Daoy (cell line): ENCODE data around the gene VPS39. TPM values are rescaled to one million over a fixed set of nuclear protein-coding genes. Genes with fewer than 3 reads are reported as not detected.
"Not testable (repeated sequence)": the region's sequence is repeated elsewhere in the genome, so short reads cannot be mapped to it uniquely, and the experiment has no call there.

Experiments
- DNase-seq: peaks from one replicate; pipeline ENCODE4 v3.0.0-alpha.2; 2015; ENCODE audit warnings: low read depth
- total RNA-seq: library from RNA; depleted of rRNA; stranded (reverse); fragments of >200 nt; shearing (Covaris generic); gene quantifications from 2 replicates; pipeline ENCODE4 v1.2.3, GENCODE V29; 2014; rRNA removed

VPS39 gene, protein sequence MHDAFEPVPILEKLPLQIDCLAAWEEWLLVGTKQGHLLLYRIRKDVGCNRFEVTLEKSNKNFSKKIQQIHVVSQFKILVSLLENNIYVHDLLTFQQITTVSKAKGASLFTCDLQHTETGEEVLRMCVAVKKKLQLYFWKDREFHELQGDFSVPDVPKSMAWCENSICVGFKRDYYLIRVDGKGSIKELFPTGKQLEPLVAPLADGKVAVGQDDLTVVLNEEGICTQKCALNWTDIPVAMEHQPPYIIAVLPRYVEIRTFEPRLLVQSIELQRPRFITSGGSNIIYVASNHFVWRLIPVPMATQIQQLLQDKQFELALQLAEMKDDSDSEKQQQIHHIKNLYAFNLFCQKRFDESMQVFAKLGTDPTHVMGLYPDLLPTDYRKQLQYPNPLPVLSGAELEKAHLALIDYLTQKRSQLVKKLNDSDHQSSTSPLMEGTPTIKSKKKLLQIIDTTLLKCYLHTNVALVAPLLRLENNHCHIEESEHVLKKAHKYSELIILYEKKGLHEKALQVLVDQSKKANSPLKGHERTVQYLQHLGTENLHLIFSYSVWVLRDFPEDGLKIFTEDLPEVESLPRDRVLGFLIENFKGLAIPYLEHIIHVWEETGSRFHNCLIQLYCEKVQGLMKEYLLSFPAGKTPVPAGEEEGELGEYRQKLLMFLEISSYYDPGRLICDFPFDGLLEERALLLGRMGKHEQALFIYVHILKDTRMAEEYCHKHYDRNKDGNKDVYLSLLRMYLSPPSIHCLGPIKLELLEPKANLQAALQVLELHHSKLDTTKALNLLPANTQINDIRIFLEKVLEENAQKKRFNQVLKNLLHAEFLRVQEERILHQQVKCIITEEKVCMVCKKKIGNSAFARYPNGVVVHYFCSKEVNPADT
- 9.9 and 13.1 TPM in 2 replicates for total RNA-seq

DNA sequence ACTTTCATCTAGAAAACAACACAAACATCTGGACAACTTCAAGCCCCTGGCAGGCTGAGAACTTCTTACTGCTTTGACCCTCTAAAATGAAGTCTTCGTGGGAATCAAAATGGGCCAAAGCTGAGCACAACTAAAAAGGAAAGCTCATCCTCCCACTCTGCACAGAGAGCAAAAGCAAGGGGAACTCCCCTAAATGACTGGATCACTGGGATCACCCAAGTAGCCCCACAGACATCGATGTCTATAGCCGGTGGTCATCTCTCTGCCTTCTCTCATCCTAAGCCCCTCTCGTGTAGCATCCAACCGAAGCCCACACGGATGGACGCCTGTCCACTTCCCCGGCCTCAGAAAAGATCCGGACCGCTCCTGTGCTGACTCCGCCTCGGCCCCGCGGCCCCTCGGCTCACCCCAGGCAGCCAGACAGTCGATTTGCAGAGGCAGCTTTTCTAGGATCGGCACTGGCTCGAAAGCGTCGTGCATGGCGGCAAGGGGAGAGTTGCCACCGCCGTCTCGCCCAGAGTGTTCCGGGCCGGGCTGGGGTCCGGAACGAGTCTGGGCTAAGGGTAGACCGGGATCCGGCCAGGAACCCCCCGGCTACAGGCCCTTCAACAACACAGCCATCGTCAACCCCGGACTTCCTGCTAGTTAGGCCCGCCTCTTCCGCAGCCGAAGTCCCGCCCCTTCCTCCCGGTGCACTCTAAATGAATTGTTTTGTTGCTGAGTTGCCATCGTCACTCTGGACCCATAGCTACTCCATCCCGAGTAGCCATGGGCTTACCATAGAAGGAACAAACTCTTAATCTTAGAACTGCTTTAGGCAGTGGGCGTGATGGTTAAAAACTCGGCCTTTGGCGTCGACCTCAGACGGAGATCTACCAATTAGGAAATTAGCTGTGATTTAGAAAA is at the start of gene VPS39:
Gene VPS39, minus strand, starts transcription at position 631 of the 906 bp plus-strand sequence. Its CDS starts 151 bp downstream, at position 480.
- peak; percentile 88 for DNase-seq

DNA sequence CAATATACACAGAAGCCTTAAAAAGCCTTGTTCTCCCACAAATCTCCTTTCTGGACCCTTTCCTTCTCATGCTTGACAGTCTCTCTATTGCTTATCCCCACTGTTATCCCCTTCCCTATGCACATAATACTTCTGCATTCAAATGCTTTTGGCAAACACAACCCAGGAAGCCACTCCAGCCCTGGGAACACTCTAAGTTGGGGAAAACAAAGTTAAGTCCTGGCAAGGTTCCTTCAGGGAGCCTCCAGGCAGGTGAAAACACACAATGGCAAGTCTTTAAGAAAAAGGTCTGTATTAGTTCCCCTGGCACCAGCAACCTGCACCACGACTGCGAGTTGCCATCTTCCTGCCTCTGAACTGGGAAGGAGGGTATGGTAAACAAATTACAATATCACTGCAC is 45.2 kb upstream of the VPS39 start:
- no peak for DNase-seq

DNA sequence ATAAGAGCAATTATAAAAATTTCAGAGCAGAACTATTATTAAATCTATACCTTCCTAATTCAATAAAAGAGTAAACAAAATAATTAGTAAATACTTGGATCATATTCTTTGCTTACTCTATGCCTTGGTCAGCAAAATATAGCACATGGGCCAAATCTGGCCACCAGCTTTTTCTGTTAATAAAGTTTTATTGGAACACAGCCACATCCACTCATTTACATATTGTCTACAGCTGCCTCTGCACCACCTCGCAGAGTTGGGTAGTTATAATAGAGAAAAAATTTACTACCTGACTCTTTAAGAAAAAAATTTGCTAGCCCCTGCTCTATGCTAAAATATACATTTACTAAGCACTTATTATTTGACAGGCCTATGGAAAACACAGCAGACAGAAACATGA is 32.7 kb upstream of the VPS39 start:
- no peak for DNase-seq

DNA sequence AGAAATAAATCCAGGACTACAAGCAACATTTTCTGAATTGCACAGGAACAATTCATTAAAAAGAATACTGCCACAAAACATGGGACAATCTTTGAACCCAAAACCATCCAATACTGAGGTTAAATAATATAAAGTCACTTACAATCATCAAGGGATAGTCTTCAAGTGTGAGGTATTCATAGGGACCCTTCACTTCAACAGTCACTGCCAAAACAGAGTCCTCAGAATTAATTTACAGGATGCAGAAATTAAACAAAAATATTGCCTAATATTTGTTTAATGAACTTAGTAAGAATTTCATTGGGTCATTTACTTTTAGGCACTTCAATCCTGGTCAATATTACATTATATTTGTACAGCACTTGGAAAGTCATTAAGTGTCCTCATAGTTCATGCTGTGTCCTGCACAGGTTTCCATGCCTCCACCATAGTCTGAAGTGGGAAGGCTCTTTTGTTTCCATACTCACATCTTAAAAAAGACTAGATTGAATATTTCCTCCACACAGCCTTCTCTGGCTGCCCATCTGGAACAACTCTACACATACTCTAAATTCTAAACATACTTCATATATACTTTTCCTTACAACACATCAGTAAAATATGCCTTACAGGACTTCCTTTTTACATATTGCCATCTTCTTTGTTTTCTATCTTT is 31.6 kb upstream of the VPS39 start:
- DNase-seq = no peak

DNA sequence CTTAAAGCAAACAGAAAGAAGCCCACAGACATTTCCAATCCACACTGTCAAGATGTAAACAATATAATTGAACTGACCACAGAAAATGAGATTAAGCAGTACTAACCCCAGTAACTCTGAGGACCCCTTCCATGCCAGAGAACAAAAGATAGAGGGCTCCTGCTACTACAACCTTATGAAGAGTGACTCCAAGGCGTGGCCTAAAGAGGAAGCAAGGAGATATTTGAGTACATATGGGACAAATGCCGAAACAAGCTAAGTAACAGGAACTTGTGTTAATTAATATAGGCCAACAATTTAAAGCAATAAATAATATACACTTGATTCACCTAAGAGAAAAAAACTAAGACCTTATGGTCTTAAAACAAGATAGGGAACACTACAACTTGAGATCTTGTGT is 25.0 kb upstream of the VPS39 start:
- DNase-seq = no peak

DNA sequence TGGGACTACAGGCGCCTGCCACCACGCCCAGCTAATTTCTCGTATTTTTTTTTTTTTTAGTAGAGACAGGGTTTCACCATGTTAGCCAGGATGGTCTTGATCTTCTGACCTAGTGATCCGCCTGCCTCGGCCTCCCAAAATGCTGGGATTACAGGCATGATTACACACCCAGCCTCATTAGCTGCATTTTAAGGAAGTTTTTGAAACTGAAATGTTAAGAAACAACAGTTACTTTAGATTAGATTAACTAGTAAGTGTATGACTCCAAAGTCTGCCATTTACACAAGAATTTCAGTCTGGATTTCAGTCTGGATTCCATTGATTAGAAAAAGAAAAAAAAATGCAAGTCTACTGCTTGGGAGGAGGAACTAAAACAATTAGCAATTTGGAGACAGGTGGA is 24.5 kb upstream of the VPS39 start:
- DNase-seq = no peak

DNA sequence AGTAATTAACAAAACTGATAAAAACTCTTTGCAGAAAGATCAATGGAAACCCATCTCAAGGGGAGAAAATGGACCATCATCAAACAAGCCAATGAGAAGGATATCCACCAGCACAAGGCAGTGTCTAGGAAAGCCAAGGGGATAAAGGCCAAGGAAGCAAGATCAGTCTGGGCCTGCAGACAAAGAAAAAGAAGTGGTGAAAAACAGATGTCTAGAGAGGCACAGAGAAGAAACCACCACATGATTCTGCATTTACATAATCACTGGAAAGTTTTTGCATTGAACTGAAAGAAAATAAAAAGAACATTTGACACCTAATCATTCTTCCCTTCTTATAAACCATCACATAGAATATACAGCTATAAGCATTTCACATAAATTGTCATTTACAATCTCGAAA is 23.0 kb upstream of the VPS39 start:
- no peak for DNase-seq

DNA sequence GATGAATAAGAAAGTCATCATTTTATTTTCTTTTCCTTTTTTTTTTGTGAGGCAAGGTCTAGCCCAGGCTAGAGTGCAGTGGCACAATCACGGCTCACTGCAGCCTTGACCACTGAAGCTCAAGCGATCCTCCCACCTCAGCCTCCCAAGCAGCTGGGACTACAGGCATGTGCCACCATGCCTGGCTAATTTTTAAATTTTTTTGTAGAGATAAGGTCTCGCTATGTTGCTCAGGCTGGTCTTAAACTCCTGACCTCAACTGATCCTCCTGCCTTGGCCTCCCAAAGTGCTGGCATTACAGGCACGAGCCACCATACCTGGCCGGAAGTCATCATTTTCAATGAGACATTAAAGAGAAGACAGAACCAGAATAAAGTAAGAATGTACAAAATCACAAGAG is 20.9 kb upstream of the VPS39 start:
- DNase-seq = not testable (repeated sequence)

DNA sequence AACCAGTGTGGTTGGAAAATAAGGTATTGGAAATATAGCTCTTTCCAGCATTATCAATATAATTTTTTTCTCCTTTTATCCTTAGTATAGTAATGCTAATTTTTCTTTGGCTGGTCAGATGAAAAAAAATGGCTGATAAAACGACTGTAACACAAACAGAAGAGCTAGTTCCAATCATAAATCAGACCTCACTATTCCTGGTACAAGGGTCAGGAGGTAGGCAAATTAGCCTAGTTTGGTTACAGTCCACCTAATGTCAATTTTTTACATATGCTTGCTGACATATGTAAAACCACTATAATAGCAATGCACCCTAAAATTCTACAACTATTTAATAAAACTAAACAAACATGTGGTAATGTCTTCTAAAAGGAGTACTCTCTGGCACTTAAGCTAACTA is 19.9 kb upstream of the VPS39 start:
- DNase-seq = no peak

DNA sequence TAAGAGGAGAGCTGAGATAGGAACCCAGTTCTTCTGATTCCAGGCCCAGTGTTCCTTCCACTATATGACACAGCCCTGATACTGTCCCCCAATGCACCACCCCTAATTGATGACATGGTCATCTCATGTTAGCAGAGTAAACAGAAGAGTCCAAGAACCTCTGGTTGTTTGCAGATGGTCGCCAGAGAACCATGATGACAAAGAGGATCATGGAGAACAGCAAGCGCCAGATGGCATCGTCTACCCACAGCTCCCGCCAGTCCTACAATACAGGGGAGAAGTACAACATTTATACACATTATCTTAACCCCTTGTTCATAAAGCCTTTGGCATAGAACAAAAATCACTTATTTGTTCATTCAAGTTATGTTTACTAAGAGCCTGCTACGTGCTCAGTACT is 18.5 kb upstream of the VPS39 start:
- no peak for DNase-seq

DNA sequence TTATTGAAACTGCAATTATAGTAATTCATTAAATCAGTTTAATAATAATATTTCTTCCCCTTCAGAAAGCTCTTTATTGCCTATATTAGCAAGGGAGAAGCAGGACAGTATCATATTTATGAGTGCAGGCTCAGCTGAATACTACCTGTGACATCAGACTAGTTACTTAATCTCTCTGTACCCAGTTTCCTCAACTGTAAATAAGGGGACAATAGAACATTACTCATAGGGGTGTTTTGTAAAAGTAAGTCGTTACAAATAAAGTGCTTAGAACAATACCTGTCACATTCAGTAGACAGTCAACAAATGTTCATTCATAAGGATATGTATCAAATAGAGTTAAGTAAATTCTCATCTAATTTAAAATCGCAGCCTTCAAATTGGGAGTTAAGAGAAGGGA is 12.1 kb upstream of the VPS39 start:
- no peak for DNase-seq

DNA sequence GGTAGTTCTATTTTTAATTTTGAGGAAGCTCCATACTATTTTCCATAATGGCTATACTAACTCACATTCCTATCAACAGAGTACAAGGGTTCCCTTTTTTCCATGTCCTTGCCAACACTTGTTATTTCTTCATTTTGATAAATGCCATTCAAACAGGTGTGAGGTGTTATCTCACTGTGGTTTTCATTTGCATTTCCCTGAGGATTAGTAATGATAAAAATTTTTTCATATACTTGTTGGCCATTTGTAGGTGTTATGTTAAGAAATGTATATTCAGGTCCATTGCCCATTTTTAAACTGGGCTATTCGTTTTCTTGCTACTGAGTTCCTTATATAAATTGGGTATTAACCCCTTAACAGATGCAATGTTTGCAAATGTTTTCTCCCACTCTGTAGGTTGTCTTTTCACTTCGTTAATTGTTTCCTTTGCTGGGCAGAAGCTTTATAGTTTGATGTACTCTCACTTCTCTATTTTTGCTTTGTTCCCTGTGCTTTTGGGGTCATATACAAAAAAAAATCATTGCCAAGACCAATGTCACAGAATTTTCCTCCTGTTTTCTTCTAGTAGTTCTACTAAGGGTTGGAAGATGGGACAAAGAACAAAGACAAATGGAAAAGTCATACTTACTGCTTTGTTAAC is 11.0 kb upstream of the VPS39 start:
- DNase-seq = no peak

DNA sequence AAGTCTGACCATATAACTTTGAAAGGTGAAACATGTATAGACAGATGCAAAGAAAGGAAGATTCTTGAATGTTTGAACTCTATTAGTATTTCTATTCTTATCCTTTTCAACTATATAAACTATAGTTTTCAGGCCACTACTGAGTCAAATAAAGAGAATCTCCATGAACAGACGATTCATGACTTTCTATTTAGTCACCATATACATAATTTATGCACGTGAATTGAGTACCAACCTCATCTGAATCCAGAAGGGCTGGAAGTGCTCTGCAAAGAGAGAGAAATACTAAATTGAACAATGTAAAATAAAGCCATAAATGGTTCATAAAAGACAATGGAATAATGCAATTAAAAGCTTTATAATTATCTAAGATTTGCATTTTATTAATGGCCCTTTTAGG is 9.5 kb upstream of the VPS39 start:
- DNase-seq = no peak

DNA sequence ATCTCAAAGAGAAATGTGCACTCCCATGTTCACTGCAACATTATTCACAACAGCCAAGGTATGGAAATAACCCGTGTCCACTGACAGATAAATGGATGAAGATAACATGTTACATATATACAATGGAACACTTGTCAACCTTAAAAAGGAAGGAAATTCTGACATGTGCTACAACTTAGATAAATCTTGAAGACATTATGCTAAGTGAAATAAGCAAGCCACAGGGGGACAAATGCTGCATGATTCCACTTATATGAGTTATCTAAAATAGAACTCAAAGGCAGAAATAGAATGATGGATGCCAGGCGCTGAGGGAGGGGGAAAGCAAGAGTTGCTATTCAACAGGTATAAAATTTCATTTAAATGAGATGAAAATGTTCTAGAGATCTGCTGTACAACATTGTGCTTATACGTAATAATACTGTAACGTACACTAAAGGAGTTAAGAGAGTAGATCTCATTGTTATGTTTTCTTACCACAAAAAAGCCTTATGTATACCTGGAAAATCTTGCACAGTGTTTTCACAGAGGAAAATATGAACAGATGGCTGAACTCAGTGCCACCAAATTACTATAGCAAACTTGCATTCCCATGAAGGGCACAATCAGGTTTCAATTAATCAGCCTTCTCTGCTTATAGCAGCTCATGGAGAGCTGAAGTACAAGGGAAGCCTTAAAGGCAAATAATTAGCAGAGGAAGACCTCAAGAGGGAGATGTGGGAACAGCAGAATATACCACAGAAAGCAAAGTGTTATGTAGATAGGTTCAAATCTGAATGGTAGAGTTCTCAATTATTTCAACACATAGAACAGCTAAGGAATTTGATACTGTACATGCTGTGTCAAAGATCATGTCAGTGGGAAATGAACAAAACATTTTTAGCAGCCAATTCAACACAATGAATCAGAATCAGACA is 8.1 kb upstream of the VPS39 start:
- DNase-seq = no peak

DNA sequence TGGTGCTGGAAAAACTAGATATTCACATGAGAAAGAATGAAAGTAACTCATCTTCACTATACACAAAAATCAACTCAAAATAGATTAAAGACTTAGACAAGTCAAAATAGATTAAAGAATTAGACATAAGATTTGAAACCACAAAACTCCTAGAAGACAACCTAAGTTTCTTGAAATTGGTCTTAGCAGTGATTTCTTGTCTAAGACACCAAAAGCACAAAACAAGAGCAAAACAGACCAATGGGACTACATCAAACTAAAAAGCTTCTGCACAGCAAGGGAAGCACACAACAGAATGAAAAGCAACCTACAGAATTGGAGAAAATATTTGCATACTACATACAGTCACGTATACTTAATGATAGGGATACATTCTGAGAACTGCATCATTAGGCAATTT is 6.5 kb upstream of the VPS39 start:
- no peak for DNase-seq

DNA sequence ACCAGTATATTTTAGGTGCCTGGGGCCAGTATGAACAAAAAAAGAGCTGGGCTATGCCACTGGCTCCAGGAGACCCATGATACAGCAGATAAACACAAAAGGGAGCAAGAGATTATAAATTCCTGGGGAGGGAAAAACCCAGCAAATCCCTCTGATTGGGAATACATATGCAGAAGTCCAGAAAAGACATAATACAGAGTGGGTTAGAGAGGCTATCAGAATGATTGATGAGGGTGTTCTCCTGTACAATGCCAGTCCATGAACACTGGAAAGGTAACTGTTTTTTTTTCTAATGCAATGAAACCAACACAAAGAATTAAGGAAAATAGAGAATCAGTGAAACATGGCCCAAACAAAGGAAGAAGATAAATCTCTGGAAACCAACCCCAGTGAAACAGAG is 5.4 kb upstream of the VPS39 start:
- no peak for DNase-seq

DNA sequence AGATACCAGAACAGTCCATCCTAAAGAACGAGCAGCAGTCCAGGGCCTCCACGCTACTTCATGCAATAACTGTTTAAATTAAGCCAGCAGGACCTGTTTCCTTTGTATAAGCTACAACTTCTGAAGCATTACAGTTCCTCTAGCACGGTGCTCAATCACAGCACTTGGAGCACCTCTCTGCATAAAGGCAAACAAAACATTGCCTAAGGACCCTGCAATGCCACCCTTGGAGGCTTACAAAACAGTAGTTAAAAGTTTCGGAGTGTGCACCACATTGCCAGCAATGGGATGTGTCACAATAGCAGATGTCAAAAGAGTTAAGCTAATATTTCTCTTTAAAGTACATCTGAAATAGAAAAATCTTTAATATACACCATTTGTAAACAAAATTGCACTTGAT is 2.6 kb upstream of the VPS39 start:
- DNase-seq = no peak

DNA sequence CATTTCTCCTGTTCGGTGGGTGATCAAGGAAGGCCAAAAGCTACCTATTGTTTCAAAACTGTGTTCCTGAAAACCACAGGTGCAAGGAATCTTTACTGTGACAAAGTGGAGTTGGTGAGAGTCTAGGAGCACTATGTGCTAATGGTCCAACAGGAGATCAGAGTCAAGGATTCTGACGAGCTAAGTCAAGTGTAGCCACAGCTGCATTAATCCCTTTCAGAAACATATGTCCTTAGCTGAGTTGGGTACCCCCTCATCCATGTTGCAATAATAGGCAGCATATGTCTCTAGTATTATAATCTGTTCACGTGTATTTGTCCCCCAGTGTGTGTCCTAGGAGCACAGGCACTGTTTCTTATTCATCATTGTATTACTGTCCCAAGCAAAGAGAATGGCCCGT is 1.7 kb downstream of the VPS39 start:
- no peak for DNase-seq

DNA sequence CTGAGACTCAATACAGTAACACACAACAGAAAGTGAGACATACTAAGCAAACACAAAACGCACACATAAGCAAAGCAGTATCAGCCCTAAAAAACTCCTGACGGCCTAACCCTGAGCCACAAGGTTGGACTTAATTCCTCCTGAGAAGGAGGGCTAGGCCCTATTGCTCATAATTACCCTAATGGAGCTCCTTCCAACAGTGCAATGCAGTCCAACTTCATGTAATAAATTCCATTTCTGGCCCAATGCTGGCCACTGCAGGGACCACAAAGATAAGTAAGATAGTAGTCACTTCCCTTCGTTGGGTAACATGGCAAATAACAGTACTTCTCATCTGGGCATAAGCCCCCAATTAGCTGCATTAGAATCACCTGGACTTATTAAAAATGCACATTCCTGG is 4.2 kb downstream of the VPS39 start:
- DNase-seq = peak; percentile 4

DNA sequence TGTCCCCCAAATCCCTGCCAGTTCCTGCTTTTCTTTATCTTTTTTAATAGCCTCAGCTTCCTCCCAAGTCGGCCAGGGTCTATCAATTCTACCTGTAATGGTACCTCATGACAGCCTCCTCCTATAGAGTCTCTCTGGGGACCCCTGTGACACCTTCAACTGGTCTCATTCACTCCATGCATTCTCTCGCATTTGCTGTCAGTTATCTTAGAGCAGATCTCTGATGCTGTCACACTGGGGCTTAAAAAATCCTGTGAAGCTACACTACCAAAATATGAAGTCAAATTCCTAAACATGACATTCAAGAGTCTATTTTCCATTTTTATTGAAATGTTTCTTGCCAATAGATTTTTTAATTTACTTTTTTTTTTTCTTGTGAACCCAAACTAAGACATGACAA is 5.5 kb downstream of the VPS39 start:
- no peak for DNase-seq
